ENCODE measurements around the gene GPR161. TPM values are rescaled to one million over a fixed set of nuclear protein-coding genes. Genes with fewer than 3 reads are reported as not detected.

GPR161 gene
- total and polyA plus RNA-seq, 2 experiments from 2014 or later = 11.8 to 14.2 TPM

DNA sequence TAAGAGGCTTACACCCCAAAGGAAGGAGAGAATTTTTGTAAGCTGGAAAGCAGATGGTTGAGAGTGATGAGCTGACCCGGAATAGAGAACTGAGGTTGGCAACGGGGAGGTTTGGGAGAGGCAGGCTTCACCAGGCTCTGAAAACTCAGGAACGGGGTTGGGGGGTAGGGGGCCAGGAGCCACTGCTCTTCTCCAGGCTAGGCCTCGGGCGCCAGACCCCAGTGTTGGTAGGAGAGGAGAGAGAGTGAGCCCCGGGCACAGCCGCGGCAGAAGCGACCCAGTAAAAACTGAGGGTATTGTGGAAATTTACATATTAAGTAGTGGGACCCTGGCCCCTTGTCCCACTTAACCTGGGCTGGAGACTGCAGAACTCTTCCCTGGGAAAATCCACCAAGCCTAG is 45.7 kb downstream of the GPR161 start:
- H3K9me3 ChIP-seq (ENCODE audit: low read depth) = no peaks in the 10 kb centered on the region
- no peaks in the 10 kb centered on the region for H3K79me2 ChIP-seq (ENCODE audit: insufficient read depth)
- H3K27ac ChIP-seq = no peak overlapping the region
- DNase-seq = no peak
- no peaks in the 10 kb centered on the region; the same call in 1 of the 2 replicates for H3K36me3 ChIP-seq (ENCODE audit: low read depth)
- no peaks in the 10 kb centered on the region for H3K27me3 ChIP-seq (replicated peaks; ENCODE audit: insufficient read depth)
- H4K20me1 ChIP-seq (ENCODE audit: insufficient read depth) = no peaks in the 10 kb centered on the region
- WGBS, 2 experiments (ENCODE audit: low coverage in 1 of 2, low lambda C conversion rate in 2 of 2, missing lambda C conversion rate in 2 of 2) = 89 to 96% methylated on average over 9 of the region's 9 CpGs
- in situ Hi-C loops (cut with MboI) = no loop called here
- no peak overlapping the region for H2AFZ ChIP-seq
- H3F3A ChIP-seq (ENCODE audit: insufficient read depth) = no peaks in the 10 kb centered on the region
- no peaks in the 10 kb centered on the region for H3K9me2 ChIP-seq (ENCODE audit: insufficient read depth)
- no peak for TF ChIP-seq EZH2 (IDR thresholded peaks at IDR 0.05; ENCODE audit: insufficient read depth, poor library complexity, severe bottlenecking)
- TF ChIP-seq EZH2phosphoT487 (IDR thresholded peaks at IDR 0.05; ENCODE audit: insufficient read depth, low read depth) = no peak
- H3K4me2 ChIP-seq (ENCODE audit: unreplicated experiment) = no peak overlapping the region
- H3K9ac ChIP-seq = no peak overlapping the region
- H3K4me1 ChIP-seq (ENCODE audit: insufficient read depth) = no peaks in the 10 kb centered on the region
- H3K4me3 ChIP-seq = no peak overlapping the region

DNA sequence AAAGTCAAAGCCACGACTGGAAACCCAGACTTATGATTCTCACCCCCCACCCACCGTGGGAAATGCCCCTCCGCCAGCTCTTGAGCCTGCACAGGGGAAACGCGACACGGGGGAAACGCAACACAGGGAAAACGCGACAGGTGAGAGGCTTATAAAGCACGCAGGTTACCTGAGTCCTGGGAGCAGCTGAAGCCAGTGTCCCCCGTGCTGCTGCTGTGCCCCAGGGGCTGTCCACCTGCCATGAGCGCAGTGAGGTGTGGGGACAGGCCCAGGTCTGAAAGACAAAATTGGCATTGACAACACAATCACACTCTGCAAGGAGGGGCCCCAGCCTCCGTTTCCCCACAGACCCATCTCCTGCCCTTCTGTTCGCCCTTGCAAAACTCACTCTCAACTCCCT is 46.3 kb downstream of the GPR161 start:
- 90 to 92% methylated on average over 13 to 14 of the region's 14 CpGs for WGBS, 2 experiments (ENCODE audit: low coverage in 1 of 2, low lambda C conversion rate in 2 of 2, missing lambda C conversion rate in 2 of 2)
- Histone ChIP-seq H2AFZ (no peak overlapping the region), H3K4me1 (ENCODE audit: insufficient read depth) (no peaks in the 10 kb centered on the region), H3K4me2 (ENCODE audit: unreplicated experiment) (no peak overlapping the region), H3K36me3 (ENCODE audit: low read depth) (no peaks in the 10 kb centered on the region; the same call in 1 of the 2 replicates), H3K27me3 (replicated peaks; ENCODE audit: insufficient read depth) (no peaks in the 10 kb centered on the region), H3K79me2 (ENCODE audit: insufficient read depth) (no peaks in the 10 kb centered on the region), H3K9me3 (ENCODE audit: low read depth) (no peaks in the 10 kb centered on the region), H3K27ac (no peak overlapping the region), H3F3A (ENCODE audit: insufficient read depth) (no peaks in the 10 kb centered on the region), H4K20me1 (ENCODE audit: insufficient read depth) (no peaks in the 10 kb centered on the region), H3K9ac (no peak overlapping the region), H3K9me2 (ENCODE audit: insufficient read depth) (no peaks in the 10 kb centered on the region), H3K4me3 (no peak overlapping the region)
- DNase-seq = no peak
- TF ChIP-seq EZH2 (IDR thresholded peaks at IDR 0.05; ENCODE audit: insufficient read depth, poor library complexity, severe bottlenecking) = no peak
- in situ Hi-C loops (cut with MboI) = no loop called here

DNA sequence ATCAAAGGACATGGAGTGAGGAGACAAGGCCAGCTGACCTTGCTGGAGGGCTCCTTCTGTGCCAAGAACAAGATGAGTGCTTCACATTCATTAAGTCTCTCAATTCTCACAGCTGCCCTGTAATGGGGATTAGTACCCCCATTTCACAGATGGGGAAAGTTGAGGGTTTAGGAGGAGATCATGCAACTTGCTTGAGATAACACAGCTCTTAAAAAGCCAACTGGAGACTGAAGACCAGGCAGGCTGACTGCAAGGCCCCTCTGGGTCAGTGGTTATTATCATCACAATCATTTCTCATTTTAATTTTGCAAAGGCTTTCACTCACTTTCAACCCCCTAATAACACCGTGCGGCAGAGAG is 46.8 kb downstream of the GPR161 start:
- no peaks in the 10 kb centered on the region; the same call in 1 of the 2 replicates for H3K36me3 ChIP-seq (ENCODE audit: low read depth)
- no peaks in the 10 kb centered on the region for H3K4me1 ChIP-seq (ENCODE audit: insufficient read depth)
- in situ Hi-C loops (cut with MboI) = no loop called here
- H4K20me1 ChIP-seq (ENCODE audit: insufficient read depth) = no peaks in the 10 kb centered on the region
- H3K79me2 ChIP-seq (ENCODE audit: insufficient read depth) = no peaks in the 10 kb centered on the region
- no peaks in the 10 kb centered on the region for H3K9me3 ChIP-seq (ENCODE audit: low read depth)
- H3K4me2 ChIP-seq (ENCODE audit: unreplicated experiment) = no peak overlapping the region
- no peaks in the 10 kb centered on the region for H3K27me3 ChIP-seq (replicated peaks; ENCODE audit: insufficient read depth)
- H3K9ac ChIP-seq = no peak overlapping the region
- no peak overlapping the region for H2AFZ ChIP-seq
- no peak overlapping the region for H3K4me3 ChIP-seq
- WGBS, 2 experiments (ENCODE audit: low coverage in 1 of 2, low lambda C conversion rate in 2 of 2, missing lambda C conversion rate in 2 of 2) = 100% methylated on average over 2 of the region's 2 CpGs
- H3K27ac ChIP-seq = no peak overlapping the region
- TF ChIP-seq EZH2phosphoT487 (IDR thresholded peaks at IDR 0.05; ENCODE audit: insufficient read depth, low read depth) = no peak
- no peaks in the 10 kb centered on the region for H3K9me2 ChIP-seq (ENCODE audit: insufficient read depth)
- no peak for DNase-seq
- H3F3A ChIP-seq (ENCODE audit: insufficient read depth) = no peaks in the 10 kb centered on the region

DNA sequence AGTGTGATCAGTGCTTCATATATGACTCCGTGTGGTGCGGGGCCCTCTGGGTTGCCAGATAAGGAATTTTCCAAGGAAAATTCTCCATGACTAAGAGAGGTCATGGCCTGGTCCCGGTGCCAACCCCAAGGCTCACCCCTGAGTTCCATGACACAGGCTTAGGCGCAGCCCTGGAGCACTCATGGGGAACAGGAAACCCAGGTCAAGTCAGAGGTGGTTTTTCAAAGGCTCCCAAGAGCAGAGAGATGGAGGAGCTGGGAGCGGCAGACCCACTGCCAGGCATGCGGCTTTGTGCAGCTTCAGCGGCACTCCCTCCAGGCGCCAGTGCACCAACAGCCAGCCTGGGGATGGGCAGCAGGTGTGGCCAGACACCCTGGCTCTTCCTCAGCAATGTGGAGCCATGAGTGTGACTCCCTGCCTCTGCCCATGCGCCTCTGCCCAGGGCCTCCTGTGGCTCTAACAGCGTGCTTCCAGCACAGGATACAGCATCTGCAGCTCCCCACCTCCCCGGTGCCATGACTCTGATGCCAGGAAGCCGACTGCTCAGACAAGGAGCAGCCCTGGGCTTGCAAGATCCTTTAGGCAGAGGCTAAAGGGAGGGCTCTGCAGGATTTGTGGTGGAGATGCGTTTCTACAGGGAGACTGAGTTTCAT is 47.3 kb downstream of the GPR161 start:
- in situ Hi-C loops (cut with MboI) = no loop called here
- Histone ChIP-seq H4K20me1 (ENCODE audit: insufficient read depth) (no peaks in the 10 kb centered on the region), H3K4me1 (ENCODE audit: insufficient read depth) (no peaks in the 10 kb centered on the region), H3K9me3 (ENCODE audit: low read depth) (no peaks in the 10 kb centered on the region), H2AFZ (no peak overlapping the region), H3F3A (ENCODE audit: insufficient read depth) (no peaks in the 10 kb centered on the region), H3K4me3 (no peak overlapping the region), H3K79me2 (ENCODE audit: insufficient read depth) (no peaks in the 10 kb centered on the region), H3K27ac (no peak overlapping the region), H3K9me2 (ENCODE audit: insufficient read depth) (no peaks in the 10 kb centered on the region), H3K27me3 (replicated peaks; ENCODE audit: insufficient read depth) (no peaks in the 10 kb centered on the region), H3K36me3 (ENCODE audit: low read depth) (no peaks in the 10 kb centered on the region; the same call in 1 of the 2 replicates), H3K9ac (no peak overlapping the region), H3K4me2 (ENCODE audit: unreplicated experiment) (no peak overlapping the region)
- DNase-seq = no peak
- no peak for TF ChIP-seq EZH2 (IDR thresholded peaks at IDR 0.05; ENCODE audit: insufficient read depth, poor library complexity, severe bottlenecking)
- no peak for TF ChIP-seq EZH2phosphoT487 (IDR thresholded peaks at IDR 0.05; ENCODE audit: insufficient read depth, low read depth)
- 91% methylated on average over 11 to 13 of the region's 13 CpGs for WGBS, 2 experiments (ENCODE audit: low coverage in 1 of 2, low lambda C conversion rate in 2 of 2, missing lambda C conversion rate in 2 of 2)
